Measurements from ENCODE around the gene WWC2. TPM values are rescaled to one million over a fixed set of nuclear protein-coding genes. Genes with fewer than 3 reads are reported as not detected.

The WWC2 gene
- polyA plus RNA-seq, 2 of the 4 experiments (the other 2 are of a cell fraction): 14.9 to 26.9 TPM

- DNase-seq (ENCODE audit: low read depth in 1 of 2, low spot score in 1 of 2) (no peak), FAIRE-seq (no peak), ATAC-seq (no peak)
- H3K9me3 ChIP-seq: no peaks in the 10 kb centered on the region
- no peak overlapping the region for H3K4me3 ChIP-seq
- CTCF ChIA-PET: interaction anchor here (1.2 kb wide), 1 partner anchor 10 kb away, joined by 3 read pairs; no protein-coding TSS in a partner anchor
- TF ChIP-seq EHF (CRISPR knock-in tag; IDR thresholded peaks at IDR 0.05): no peak
- TF ChIP-seq RCOR1 (IDR thresholded peaks at IDR 0.05; ENCODE audit: low read depth, low read length): no peak
- TF ChIP-seq HOXA7 (CRISPR knock-in tag; IDR thresholded peaks at IDR 0.05): no peak
- no peak for TF ChIP-seq BCL3 (IDR thresholded peaks at IDR 0.05)
- 95% methylated on average over 3 of the region's 3 CpGs for WGBS (ENCODE audit: missing lambda C conversion rate)
- H3K27ac ChIP-seq: no peak overlapping the region
- H3K4me1 ChIP-seq: peaks cover 20% of the 10 kb centered on the region
- POLR2A ChIA-PET: interaction anchor here (0.6 kb wide), 1 partner anchor 66 kb away, joined by 4 read pairs; no protein-coding TSS in a partner anchor
- H3K4me2 ChIP-seq: no peak overlapping the region
These were observed 96.5 kb downstream of the WWC2 start for GRCh38 chr4:183195534-183195933.

- CTCF ChIA-PET: no interaction called here
- peaks cover 11% of the 10 kb centered on the region for H3K4me1 ChIP-seq
- DNase-seq (ENCODE audit: low read depth in 1 of 2, low spot score in 1 of 2) (no peak), FAIRE-seq (no peak), ATAC-seq (no peak)
- 79% methylated on average over 3 of the region's 3 CpGs for WGBS (ENCODE audit: missing lambda C conversion rate)
- no peaks in the 10 kb centered on the region for H3K9me3 ChIP-seq
- no peak overlapping the region for H3K4me3 ChIP-seq
- POLR2A ChIA-PET: no interaction called here
- TF ChIP-seq RFX5 (IDR thresholded peaks at IDR 0.05) (no peak), FOXS1 (CRISPR knock-in tag; IDR thresholded peaks at IDR 0.05) (no peak), HES2 (IDR thresholded peaks at IDR 0.05) (no peak), POLR2AphosphoS2 (conservative IDR thresholded peaks at IDR 0.05; ENCODE audit: low read length) (no peak), SREBF2 (IDR thresholded peaks at IDR 0.05) (no peak), TFCP2L1 (CRISPR knock-in tag; IDR thresholded peaks at IDR 0.05) (no peak), REST (IDR thresholded peaks at IDR 0.05) (no peak), TP53 (CRISPR knock-in tag; IDR thresholded peaks at IDR 0.05) (no peak), HOXB5 (CRISPR knock-in tag; IDR thresholded peaks at IDR 0.05) (no peak), NR3C1 (IDR thresholded peaks at IDR 0.05) (no peak), PBX3 (IDR thresholded peaks at IDR 0.05) (no peak), ELK1 (IDR thresholded peaks at IDR 0.05; ENCODE audit: low read depth, low read length) (no peak)
- no peak overlapping the region for H3K4me2 ChIP-seq
- H3K27ac ChIP-seq: no peak overlapping the region
These were observed 98.1 kb downstream of the WWC2 start for GRCh38 chr4:183197140-183197539.

- CTCF ChIA-PET: no interaction called here
- 11% methylated on average over 4 of the region's 4 CpGs for WGBS (ENCODE audit: missing lambda C conversion rate)
- FAIRE-seq (no peak), ATAC-seq (peak; percentile 65 to 66; a peak in 5 of 6 replicates), DNase-seq (ENCODE audit: low read depth in 1 of 2, low spot score in 1 of 2) (peak in 1 of 2 experiments; percentile 46)
- H3K4me1 ChIP-seq: peaks cover 11% of the 10 kb centered on the region
- no peak for TF ChIP-seq MYC (IDR thresholded peaks at IDR 0.05; ENCODE audit: borderline replicate concordance, low read length)
- 0 out of 2 replicates have a peak, but pooled peaks have one; percentile 39 for TF ChIP-seq MAX (IDR thresholded peaks at IDR 0.05)
- peak; percentile 15; the same call in 1 of the 2 replicates for TF ChIP-seq USF2 (IDR thresholded peaks at IDR 0.05)
- H3K9me3 ChIP-seq: no peaks in the 10 kb centered on the region
- H3K4me3 ChIP-seq: no peak overlapping the region
- POLR2A ChIA-PET: no interaction called here
- peak overlapping the region in 1 of 2 experiments; percentile 14; a peak in 1 of 6 replicates for H3K27ac ChIP-seq
- H3K4me2 ChIP-seq: peak overlapping the region; percentile 31
These were observed 101.4 kb downstream of the WWC2 start for GRCh38 chr4:183200453-183200852.

All from A549 (cell line).